ENCODE data around the gene PPIL1. TPM values are rescaled to one million over a fixed set of nuclear protein-coding genes. Genes with fewer than 3 reads are reported as not detected.

Gene PPIL1
- total and polyA plus RNA-seq, 8 donors: 0.87 to 33.7 (median 17.1) TPM; not detected in 1

DNA sequence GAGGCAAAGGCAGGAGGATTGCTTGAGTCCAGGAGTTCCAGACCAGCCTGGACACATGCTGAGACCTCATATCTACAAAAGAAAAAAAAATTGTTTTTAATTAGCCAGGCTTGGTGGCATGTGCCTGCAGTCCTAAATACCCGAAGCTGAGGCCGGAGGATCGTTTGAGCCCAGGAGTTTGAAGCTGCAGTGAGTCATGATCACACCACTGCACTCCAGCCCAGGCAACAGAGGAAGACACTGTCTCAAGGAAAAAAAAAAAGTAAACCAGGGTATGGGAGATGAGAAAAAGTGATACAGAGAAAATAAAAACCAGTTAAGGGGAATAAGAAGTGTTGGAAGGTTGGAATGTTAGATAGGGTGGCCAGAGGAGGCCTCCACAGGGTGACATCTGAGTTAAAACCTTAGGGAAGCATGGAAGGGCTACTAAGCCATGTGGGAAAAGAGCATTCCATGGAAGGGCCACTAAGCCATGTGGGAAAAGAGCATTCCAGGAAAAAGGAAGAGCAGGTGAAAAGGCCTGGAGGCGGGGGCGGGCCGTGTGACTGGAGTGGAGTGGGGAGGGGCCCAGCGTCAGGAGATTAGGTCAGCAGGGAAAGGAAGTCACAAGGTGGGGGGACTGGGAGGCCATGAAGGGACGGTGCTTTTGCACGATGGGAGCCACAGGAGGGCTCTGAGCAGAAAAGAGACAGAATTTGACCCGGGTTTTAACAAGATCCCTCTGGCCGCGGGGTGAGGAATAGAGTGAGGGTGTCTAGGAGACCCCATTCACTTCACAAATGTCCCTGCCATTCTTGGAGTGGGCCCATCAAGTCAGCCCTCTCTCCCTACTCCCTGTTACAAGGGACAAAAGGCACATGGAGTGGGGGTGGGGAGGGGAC is 53.7 kb downstream of the PPIL1 start:
- no peak for DNase-seq
- no peaks in the 10 kb centered on the region for H3K27me3 ChIP-seq
- no peaks in the 10 kb centered on the region for H3K4me1 ChIP-seq
- WGBS, 5 donors: 64 to 83% (median 76%) methylated on average over 12 of the region's 12 CpGs
- TF ChIP-seq EP300 (IDR thresholded peaks at IDR 0.05): no peak
- no peak for TF ChIP-seq POLR2AphosphoS5 (IDR thresholded peaks at IDR 0.05)
- no peak for TF ChIP-seq CTCF (IDR thresholded peaks at IDR 0.05)
- TF ChIP-seq POLR2A (IDR thresholded peaks at IDR 0.05): no peak
- H3K9me3 ChIP-seq: no peaks in the 10 kb centered on the region
- H3K27ac ChIP-seq: no peak overlapping the region
- intact Hi-C loops (cut with DNase I; ENCODE audit: low total_unique reads): no loop called here
- H3K36me3 ChIP-seq: no peaks in the 10 kb centered on the region
- no peak overlapping the region for H3K4me3 ChIP-seq

DNA sequence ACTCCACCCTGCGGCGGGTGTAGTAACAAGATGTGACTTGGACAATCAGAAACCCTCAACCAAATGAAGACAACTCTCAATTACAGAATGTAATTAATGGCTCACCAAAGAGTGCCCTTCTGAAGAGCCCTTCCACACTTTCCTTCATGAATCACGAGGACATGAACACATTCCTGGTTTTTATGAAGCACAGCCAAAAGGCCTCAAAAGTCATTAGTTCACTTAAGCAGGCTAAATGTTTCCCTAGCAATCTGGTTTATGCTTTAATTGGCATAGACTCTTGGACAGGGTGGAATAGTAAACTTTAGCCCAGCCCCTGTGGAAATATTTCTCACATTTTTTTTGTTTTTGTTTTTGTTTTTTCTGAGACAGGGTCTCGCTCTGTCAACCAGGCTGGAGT is 55.8 kb downstream of the PPIL1 start:
- 78 to 93% (median 87%) methylated on average over 4 of the region's 4 CpGs for WGBS, 5 donors
- intact Hi-C loops (cut with DNase I; ENCODE audit: low total_unique reads): no loop called here
- no peaks in the 10 kb centered on the region for H3K36me3 ChIP-seq
- H3K4me3 ChIP-seq: no peak overlapping the region
- H3K27me3 ChIP-seq: no peaks in the 10 kb centered on the region
- no peaks in the 10 kb centered on the region for H3K9me3 ChIP-seq
- H3K4me1 ChIP-seq: no peaks in the 10 kb centered on the region
- no peak overlapping the region for H3K27ac ChIP-seq
- no peak for DNase-seq
- no peak for TF ChIP-seq CTCF (IDR thresholded peaks at IDR 0.05)
- no peak for TF ChIP-seq POLR2A (IDR thresholded peaks at IDR 0.05)
- TF ChIP-seq POLR2AphosphoS5 (IDR thresholded peaks at IDR 0.05): no peak
- no peak for TF ChIP-seq EP300 (IDR thresholded peaks at IDR 0.05)

GRCh38 chr6:36817847-36818246 is 56.8 kb downstream of the PPIL1 start:
- 80 to 92% (median 87%) methylated on average over 3 of the region's 3 CpGs for WGBS, 5 donors

DNA sequence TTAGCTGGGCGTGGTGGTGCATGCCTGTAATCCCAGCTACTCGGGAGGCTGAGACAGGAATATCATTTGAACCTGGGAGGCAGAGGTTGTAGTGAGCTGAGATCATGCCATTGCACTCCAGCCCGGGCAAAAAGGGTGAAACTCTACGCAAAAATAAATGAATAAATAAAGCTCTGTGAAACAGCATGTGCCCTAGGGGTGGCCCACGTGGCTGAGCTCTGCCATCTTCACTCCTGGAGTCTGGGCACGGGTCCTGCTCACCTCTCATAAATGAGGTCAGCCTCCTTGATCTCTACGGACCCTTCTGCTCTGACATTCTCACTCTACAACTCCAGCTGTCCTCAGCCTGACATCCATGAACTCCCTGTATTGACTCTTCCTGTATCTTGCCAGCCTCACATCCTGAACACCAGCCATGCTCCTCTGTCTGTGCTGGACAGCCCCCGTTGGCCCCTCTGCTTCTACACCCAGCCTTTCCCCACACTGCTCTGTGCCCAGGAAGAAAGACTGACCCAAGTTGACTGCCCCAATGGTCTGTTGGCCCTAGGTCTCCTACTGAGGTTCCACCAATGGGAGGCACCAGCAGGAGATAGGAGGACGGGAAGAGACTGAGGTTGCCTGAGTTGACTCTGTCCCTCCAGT is 57.3 kb downstream of the PPIL1 start:
- H3K4me1 ChIP-seq: no peaks in the 10 kb centered on the region
- H3K27ac ChIP-seq: no peak overlapping the region
- 79 to 92% (median 89%) methylated on average over 9 of the region's 9 CpGs for WGBS, 5 donors
- H3K36me3 ChIP-seq: no peaks in the 10 kb centered on the region
- TF ChIP-seq EP300 (IDR thresholded peaks at IDR 0.05) (no peak), POLR2AphosphoS5 (IDR thresholded peaks at IDR 0.05) (no peak), CTCF (IDR thresholded peaks at IDR 0.05) (no peak), POLR2A (IDR thresholded peaks at IDR 0.05) (no peak)
- intact Hi-C loops (cut with DNase I; ENCODE audit: low total_unique reads): no loop called here
- no peaks in the 10 kb centered on the region for H3K9me3 ChIP-seq
- DNase-seq: no peak
- no peak overlapping the region for H3K4me3 ChIP-seq
- no peaks in the 10 kb centered on the region for H3K27me3 ChIP-seq

More at GRCh38 chr6:36817847-36818246, 56.8 kb downstream of the PPIL1 start:
- no peak for DNase-seq
- H3K9me3 ChIP-seq: no peaks in the 10 kb centered on the region
- TF ChIP-seq POLR2AphosphoS5 (IDR thresholded peaks at IDR 0.05): no peak
- TF ChIP-seq EP300 (IDR thresholded peaks at IDR 0.05): no peak
- H3K4me1 ChIP-seq: no peaks in the 10 kb centered on the region
- no peak overlapping the region for H3K27ac ChIP-seq
- H3K27me3 ChIP-seq: no peaks in the 10 kb centered on the region
- intact Hi-C loops (cut with DNase I; ENCODE audit: low total_unique reads): no loop called here
- no peak overlapping the region for H3K4me3 ChIP-seq
- no peaks in the 10 kb centered on the region for H3K36me3 ChIP-seq

Data from stomach (tissue), 9 donors.